Right lung (tissue), 5 donors: Measurements from ENCODE around the gene DAW1. TPM values are rescaled to one million over a fixed set of nuclear protein-coding genes. Genes with fewer than 3 reads are reported as not detected.
"Not testable (repeated sequence)": the region's sequence is repeated elsewhere in the genome, so short reads cannot be mapped to it uniquely, and the experiment has no call there.

ENCODE experiments used
- DNase-seq, 2 donors: peaks; one replicate each; pipeline ENCODE4 v3.0.0-alpha.2; 2013
- polyA plus RNA-seq, 5 donors: library from polyadenylated mRNA; unstranded; fragments of 120-200 nt; gene quantifications; one replicate each; pipeline versions ENCODE4 v1.2.1 to v1.2.3, GENCODE V29; 2013; ENCODE audit warnings: inconsistent platforms in 1 of 5, low replicate concordance in 1 of 5; ENCODE audit not compliant: insufficient read length in 5 of 5, insufficient read depth in 1 of 5

DAW1 gene
- polyA plus RNA-seq, 5 donors = 0.76 to 4.9 (median 3.3) TPM

DNA sequence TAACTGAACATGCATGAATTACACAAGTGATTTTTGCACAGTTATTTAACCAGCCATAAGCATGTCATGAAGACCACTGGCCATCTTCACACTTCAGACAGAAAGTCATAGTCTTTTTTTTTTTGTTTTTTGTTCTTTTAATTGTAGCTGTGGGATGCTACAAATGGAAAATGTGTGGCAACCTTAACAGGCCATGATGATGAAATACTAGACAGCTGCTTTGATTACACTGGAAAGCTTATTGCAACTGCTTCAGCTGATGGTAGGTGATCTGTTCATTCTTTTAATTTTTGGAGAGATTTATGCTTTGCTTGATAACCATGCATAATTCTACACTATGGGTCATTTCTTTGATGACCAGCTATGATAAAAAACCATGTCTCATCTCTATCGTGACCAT is 35.6 kb downstream of the DAW1 start:
- no peak for DNase-seq

DNA sequence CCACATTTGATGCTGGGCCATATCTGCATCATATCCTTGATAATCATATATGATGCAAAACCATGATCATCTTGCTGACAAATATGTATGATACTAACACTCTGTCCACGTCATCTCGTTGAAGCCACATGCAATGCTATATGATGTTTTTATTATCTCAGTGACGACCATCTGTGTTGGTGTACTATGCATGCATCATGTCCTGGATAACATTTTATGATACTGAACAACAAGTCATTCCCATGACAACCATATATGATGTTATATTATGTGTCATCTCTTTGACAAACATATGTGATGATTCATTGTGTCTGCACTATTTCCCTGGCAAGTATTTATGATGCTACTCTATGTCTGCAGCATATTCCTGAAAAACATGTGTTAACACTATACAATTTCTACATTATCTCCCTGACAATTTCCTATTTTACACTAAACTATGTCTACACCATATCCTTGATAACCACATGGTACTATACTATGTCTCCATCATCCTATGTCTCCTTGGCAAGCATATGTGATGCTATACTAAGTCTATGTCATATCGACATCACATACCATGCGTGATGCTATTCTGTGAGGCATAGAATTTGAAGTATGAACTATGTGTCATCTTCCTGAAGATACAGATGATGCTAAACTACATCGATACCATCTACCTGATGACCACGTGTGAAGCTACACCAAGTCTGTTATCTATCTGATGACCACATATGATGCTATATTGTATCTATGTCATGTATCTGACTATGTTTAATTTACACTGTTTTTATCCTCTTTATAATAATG is 37.0 kb downstream of the DAW1 start:
- DNase-seq = no peak

DNA sequence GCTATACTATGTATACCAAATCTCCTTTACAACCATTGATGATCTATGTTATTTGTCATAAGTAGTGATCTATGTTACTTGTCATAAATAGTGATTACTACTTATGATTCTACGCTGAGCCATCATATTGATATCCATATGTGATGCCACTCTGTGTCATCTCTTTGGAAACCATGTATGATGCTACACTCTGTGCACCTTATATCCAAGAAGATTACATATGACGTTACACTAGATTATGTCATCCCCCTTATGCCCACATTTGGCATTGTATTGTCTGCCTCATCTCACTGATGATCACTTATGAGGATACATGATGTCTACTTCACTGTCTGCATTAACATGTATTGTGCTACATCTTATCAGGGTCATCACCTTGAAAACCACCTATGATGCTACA is 42.9 kb downstream of the DAW1 start:
- DNase-seq = no peak

DNA sequence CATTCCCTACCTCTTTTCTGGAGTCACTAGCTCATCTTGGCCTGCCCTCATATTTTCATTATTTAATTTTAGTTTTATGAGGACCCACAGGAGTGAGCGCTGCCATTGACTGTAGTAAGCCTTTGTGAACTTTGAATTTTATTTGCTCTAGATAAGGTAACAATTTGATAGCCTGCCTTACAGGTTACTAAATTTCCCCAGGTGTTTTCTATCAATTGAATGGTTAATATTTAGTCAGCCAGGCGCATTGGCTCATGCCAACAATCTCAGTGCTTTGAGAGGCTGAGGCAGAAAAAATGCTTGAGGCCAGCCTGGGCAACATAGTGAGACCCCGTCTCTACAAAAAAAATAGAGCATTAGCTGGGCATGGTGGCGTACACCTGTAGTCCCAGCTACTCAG is 50.2 kb downstream of the DAW1 start:
- no peak for DNase-seq

- DNase-seq = no peak
These were observed 60.6 kb downstream of the DAW1 start for GRCh38 chr2:227932001-227932400.

- DNase-seq = no peak
These were observed 61.0 kb downstream of the DAW1 start for GRCh38 chr2:227932403-227932802.

DNA sequence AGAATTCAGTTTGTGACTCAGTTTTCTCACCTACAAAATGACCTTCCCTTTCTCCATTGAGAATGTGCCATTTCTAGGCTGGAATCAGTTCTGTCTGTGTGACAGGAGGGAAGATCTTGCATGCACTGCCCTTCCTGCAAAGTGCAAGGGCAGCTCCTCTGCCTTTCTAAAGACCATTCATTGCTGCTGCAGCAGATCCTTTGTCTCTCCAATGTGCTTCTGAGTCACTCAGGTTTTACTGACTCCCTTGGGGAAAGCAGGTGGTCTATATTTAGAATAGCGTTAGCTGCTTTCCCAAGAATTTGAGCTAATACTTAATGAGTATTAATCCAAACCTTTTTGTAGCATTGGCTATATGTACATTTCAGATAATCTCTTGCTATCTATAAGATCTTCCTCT is 62.5 kb downstream of the DAW1 start:
- no peak for DNase-seq

DNA sequence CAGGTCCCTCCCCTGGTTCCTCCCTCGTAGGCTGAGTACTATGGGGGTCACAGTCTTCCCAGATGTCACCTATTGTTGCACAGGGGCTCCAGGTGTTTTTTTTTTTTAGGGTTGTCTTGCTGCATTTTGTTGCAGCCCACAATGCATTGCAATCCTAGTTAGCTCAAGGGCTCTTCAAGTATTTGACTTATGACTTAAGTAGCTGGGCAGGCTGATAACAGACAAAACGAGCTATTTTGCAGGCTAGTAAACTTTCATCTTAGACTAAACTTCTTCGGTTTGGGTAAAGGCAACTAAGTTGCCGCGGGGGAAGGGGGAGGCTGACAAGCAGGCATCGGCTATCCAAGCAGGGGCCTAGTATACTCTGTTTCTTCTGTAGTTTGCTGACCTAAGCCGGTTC is 64.8 kb downstream of the DAW1 start:
- DNase-seq = not testable (repeated sequence)

DNA sequence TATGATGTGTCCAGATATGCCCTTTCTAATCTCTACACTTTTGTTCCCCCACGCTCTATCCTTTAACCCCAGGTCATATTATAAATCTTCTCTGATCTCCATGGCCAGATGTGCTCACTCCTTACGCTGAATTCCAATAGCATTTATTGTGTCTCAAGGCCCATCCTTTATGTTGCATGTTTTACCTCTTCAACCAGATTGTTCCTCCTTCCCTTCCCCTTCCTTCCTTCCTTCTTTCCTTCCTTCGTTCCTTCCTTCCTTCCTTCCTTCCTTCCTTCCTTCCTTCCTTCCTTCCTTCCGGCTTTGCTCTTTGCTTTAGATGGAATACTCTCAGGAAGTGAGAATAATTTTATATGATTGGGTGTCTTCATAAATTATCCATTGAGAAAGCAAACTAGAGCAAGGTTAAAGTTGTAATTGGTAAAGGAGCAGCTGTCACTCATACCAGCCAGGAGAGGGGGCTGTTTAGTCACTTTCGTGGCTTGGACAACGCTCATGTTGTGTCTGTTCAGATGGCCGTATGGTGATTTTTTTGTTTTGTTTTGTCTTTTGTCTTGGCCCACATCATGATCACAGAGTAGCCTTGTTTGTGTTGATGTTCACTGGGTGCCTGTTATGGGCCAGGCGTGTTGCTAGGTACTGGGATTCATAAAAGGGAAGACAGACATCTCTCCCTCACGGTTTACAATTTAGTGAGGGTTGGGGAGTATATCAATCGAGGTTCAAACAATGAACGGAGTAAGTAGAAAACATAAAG is 68.0 kb downstream of the DAW1 start:
- DNase-seq = no peak

GRCh38 chr2:227942021-227942420 is 70.6 kb downstream of the DAW1 start:
- DNase-seq = no peak

GRCh38 chr2:227942965-227943364 is 71.5 kb downstream of the DAW1 start:
- DNase-seq = no peak

GRCh38 chr2:227960317-227960716 is 88.9 kb downstream of the DAW1 start:
- DNase-seq = no peak

DNA sequence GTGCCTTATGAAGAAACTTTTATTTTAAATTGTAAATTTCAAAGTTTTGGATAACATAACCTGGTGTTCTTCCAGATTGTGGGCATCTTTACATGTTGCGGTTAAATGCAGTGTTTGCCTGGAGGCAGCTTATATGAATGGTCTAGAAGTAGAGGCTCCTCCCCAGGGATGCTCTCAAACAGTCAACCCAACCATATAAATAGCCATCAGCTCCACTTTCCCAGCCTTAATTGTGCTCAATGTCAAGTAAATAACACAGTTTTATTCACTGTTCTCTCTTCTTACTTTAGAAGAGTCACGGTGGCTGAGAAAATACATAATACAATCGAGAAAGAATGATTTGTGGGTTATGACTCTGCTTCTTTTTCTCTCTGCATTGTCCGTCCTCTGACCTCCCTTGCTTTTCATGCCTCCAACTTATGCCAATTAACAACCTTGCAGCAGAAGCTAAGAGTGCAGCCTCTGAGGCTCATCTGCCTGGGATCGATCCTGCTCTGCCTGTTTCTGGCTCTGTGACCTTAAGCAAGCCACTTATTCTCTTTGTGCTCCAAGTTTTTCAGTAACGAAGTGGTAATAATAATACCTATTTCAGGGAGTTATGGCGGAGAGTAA is 100.3 kb downstream of the DAW1 start:
- DNase-seq = no peak

DNA sequence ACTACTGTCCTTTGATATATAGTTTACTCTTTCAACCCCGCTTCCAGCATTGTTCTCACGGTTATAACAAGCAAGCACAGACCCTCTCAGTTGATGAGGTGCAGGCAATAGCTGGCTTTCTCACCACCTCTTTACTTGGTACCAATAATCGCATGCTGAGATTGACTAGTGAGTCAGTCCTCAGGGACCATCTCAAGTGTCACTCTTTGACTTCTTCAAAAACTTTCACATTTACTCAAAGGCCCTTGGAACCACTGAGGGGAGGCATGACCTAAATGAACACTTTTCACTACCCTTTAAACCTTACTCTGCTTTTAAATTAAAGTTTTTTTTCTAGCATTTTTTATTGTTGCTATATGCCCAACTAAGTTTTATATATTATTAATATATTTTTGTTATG is 101.8 kb downstream of the DAW1 start:
- no peak for DNase-seq

Other genes starting within 250 kb of the DAW1 start
- gene SCYGR5, start 204.8 kb upstream of the DAW1 start, polyA plus RNA-seq = not detected
- 10 to 100 TPM; 17.8 to 32.3 (median 20.3) TPM for gene SLC19A3, start 153.6 kb upstream of the DAW1 start, polyA plus RNA-seq
- gene SCYGR6, start 146.9 kb upstream of the DAW1 start, polyA plus RNA-seq = not detected
- not detected for gene SCYGR7, start 143.3 kb upstream of the DAW1 start, polyA plus RNA-seq
- not detected for gene SCYGR8, start 125.7 kb upstream of the DAW1 start, polyA plus RNA-seq
- 1 to 10 TPM in 2 of 5 donors, under 1 TPM in 3; 0.31 to 1.4 (median 0.59) TPM for gene CCL20, start 57.8 kb upstream of the DAW1 start, polyA plus RNA-seq